HepG2 (cell line): ENCODE data around the gene PSMB11. TPM values are rescaled to one million over a fixed set of nuclear protein-coding genes. Genes with fewer than 3 reads are reported as not detected.

Experiments
- ADNP ChIP-seq: sonication (generic); formaldehyde crosslinking; IDR thresholded peaks from 2 replicates; pipeline ENCODE4 v1.4.0; 2020; ENCODE audit warnings: missing genetic modification reagents
- BCLAF1 ChIP-seq: fragments of 450-650 bp; IDR thresholded peaks from 2 replicates; pipeline ENCODE4 v1.6.1; 2017; ENCODE audit warnings: mild to moderate bottlenecking
- CCDC6 ChIP-seq: sonication (generic); formaldehyde crosslinking; IDR thresholded peaks from 2 replicates; pipeline ENCODE4 v1.8.1; 2022; ENCODE audit warnings: mild to moderate bottlenecking, missing genetic modification reagents, moderate library complexity
- HES4 ChIP-seq: sonication (generic); formaldehyde crosslinking; IDR thresholded peaks from 2 replicates; pipeline ENCODE4 v1.9.0; 2021; ENCODE audit warnings: mild to moderate bottlenecking, missing genetic modification reagents, borderline replicate concordance
- HNRNPLL ChIP-seq: fragments of 200-400 bp; formaldehyde crosslinking; IDR thresholded peaks from 2 replicates; pipeline ENCODE4 v1.6.1; 2017; ENCODE audit warnings: mild to moderate bottlenecking, low read depth, low read length; ENCODE audit not compliant: poor library complexity, severe bottlenecking
- HOXA9 ChIP-seq: sonication (generic); formaldehyde crosslinking; IDR thresholded peaks from 2 replicates; pipeline ENCODE4 v1.8.1; 2022; ENCODE audit warnings: missing genetic modification reagents, mild to moderate bottlenecking, moderate library complexity, borderline replicate concordance
- KAT2B ChIP-seq: fragments of 150-350 bp; IDR thresholded peaks from 2 replicates; pipeline ENCODE4 v1.6.1; 2014; ENCODE audit warnings: low read depth, low read length, borderline replicate concordance
- KLF15 ChIP-seq: sonication (generic); formaldehyde crosslinking; IDR thresholded peaks from 2 replicates; pipeline ENCODE4 v1.8.1; 2023; ENCODE audit warnings: borderline replicate concordance, mild to moderate bottlenecking, inconsistent platforms, missing genetic modification reagents, mixed read lengths
- LCORL ChIP-seq, 2 experiments: fragments of 450-650 bp in 1 of 2; sonication (generic) in 1 of 2; formaldehyde crosslinking in 1 of 2; IDR thresholded peaks; 2 replicates each; pipeline versions ENCODE4 v1.5.0 to v1.6.1; 2017 to 2020; ENCODE audit warnings: antibody characterized with exemption in 1 of 2, missing genetic modification reagents in 1 of 2
- PHF20 ChIP-seq: sonication (generic); formaldehyde crosslinking; IDR thresholded peaks from 2 replicates; pipeline ENCODE4 v1.5.0; 2020; ENCODE audit warnings: mild to moderate bottlenecking, missing genetic modification reagents
- SMAD1 ChIP-seq: sonication (generic); formaldehyde crosslinking; IDR thresholded peaks from 2 replicates; pipeline ENCODE4 v1.4.0; 2020; ENCODE audit warnings: missing genetic modification reagents, low read depth, mild to moderate bottlenecking, borderline replicate concordance
- TAF15 ChIP-seq: fragments of 200-400 bp; formaldehyde crosslinking; IDR thresholded peaks from one replicate; pipeline ENCODE4 v1.6.1; 2018; ENCODE audit warnings: mild to moderate bottlenecking, low read depth, low read length; ENCODE audit not compliant: poor library complexity, severe bottlenecking
- ZC3H4 ChIP-seq: sonication (generic); formaldehyde crosslinking; IDR thresholded peaks from 2 replicates; pipeline ENCODE4 v1.4.0; 2020; ENCODE audit warnings: missing genetic modification reagents, borderline replicate concordance
- ZFY ChIP-seq: sonication (generic); formaldehyde crosslinking; IDR thresholded peaks from 2 replicates; pipeline ENCODE4 v1.4.0; 2020; ENCODE audit warnings: missing genetic modification reagents
- ZNF235 ChIP-seq: sonication (generic); formaldehyde crosslinking; IDR thresholded peaks from 2 replicates; pipeline ENCODE4 v1.8.1; 2023; ENCODE audit warnings: mild to moderate bottlenecking, missing genetic modification reagents, borderline replicate concordance
- ZNF274 ChIP-seq: sonication (generic); formaldehyde crosslinking; IDR thresholded peaks from 2 replicates; pipeline ENCODE4 v1.5.1; 2020; ENCODE audit warnings: mild to moderate bottlenecking, missing genetic modification reagents
- ZNF282 ChIP-seq: fragments of 450-650 bp; IDR thresholded peaks from 2 replicates; pipeline ENCODE4 v1.6.1; 2018; ENCODE audit not compliant: partially characterized antibody
- ZNF839 ChIP-seq: sonication (generic); formaldehyde crosslinking; IDR thresholded peaks from 2 replicates; pipeline ENCODE4 v1.4.0; 2020; ENCODE audit warnings: missing genetic modification reagents, mild to moderate bottlenecking, borderline replicate concordance
- ZNF878 ChIP-seq: sonication (generic); formaldehyde crosslinking; IDR thresholded peaks from 2 replicates; pipeline ENCODE4 v1.8.1; 2023; ENCODE audit warnings: mild to moderate bottlenecking, missing genetic modification reagents, moderate library complexity
- polyA plus RNA-seq, 8 experiments: library from polyadenylated mRNA; depleted of rRNA in 3 of 8; stranded (reverse) in 7 of 8; unstranded in 1 of 8; fragments of >200 nt; fragmentation: Illumina TruSeq in 4 of 8; extraction: Trizol in 4 of 8; gene quantifications; 2 replicates each; pipeline versions ENCODE4 v1.2.1 to v1.2.3, GENCODE V29; 2011 to 2016; ENCODE audit warnings: low read depth in 4 of 8, missing spikeins in 1 of 8, mixed read lengths in 1 of 8; ENCODE audit not compliant: insufficient read depth in 1 of 8
- total RNA-seq, 5 experiments: library from RNA; depleted of rRNA; stranded (reverse); fragments of >200 nt; fragmentation: Illumina TruSeq; extraction: Trizol; gene quantifications; 2 replicates each; pipeline ENCODE4 v1.2.3, GENCODE V29; 2016; ENCODE audit warnings: low read depth in 1 of 5
- TF ChIP-seq, protein P1 (sequence below): sonication (generic); formaldehyde crosslinking; IDR thresholded peaks from 2 replicates; pipeline ENCODE4 v1.4.0; 2020; ENCODE audit warnings: missing genetic modification reagents
- TF ChIP-seq, protein P2 (sequence below): sonication (generic); formaldehyde crosslinking; conservative IDR thresholded peaks from 2 replicates; pipeline ENCODE4 v1.4.0; 2020; ENCODE audit warnings: missing genetic modification reagents

The PSMB11 gene
- total and polyA plus RNA-seq, 2 of the 13 experiments (the other 11 are each of a cell fraction or from before 2014, with no cell fraction given), result not detected

DNA sequence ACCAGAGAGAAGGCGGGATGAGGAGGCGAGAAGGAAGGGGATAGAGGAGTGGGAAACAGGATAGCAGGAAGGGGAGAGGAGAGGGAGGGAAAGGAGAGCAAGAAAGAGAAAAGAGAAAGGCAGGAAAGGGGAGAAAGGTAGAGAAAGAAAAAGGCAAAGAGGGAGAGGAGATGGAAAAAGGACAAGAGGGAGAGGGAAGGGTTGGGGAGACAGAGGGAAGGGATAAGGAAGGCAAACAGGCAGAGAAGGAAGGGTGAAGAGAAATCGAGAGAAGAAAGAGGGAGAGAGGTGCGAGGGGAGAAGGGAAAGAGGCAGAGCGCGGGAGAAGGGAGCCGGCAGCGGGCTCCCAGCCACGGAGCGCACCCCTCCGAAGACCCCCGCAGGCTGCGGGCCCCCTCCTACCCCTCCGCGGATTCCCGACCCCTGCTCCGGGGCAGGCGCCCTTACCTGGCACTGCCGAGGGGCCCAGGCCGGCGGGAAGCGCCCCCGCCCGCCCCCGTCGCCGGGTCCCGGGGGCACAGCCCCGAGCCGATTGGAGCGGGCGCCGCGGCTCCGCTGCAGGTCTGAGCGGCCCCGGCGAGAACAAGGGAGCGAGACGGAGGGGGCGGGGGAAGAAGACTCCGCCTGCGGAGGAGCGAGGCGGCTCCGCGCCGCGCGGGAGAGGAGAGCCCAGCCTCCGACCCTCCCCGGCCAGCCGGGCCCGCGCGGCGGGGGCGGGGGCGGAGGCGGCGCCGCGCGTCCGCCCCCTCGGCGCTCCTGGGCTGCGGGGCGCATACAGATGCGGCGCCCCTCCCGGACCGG lies 15.1 kb downstream of the PSMB11 start, which contains the start of gene CDH24 (continued):
- TF ChIP-seq BCLAF1 (no peak), KAT2B (no peak), HOXA9 (peak; percentile 11; the same call in 1 of the 2 replicates), PHF20 (CRISPR knock-in tag) (no peak), ZFY (no peak), LCORL (IDR thresholded peaks at IDR 0.05) (peak; percentile 63; the same call in 1 of the 2 replicates), LCORL (CRISPR knock-in tag; IDR thresholded peaks at IDR 0.05) (no peak; the same call in 1 of the 2 replicates), ZNF235 (CRISPR knock-in tag) (no peak; the same call in 1 of the 2 replicates), ZC3H4 (CRISPR knock-in tag) (no peak), ZNF839 (no peak), ZNF878 (CRISPR knock-in tag) (no peak), ZNF274 (CRISPR knock-in tag) (no peak), HES4 (CRISPR knock-in tag) (no peak; the same call in 1 of the 2 replicates), CCDC6 (CRISPR knock-in tag) (peak; percentile 16; the same call in 1 of the 2 replicates), HNRNPLL (peak; percentile 14), TAF15 (peak; percentile 63), ZNF282 (peak; percentile 88), SMAD1 (CRISPR knock-in tag) (no peak), KLF15 (no peak; the same call in 1 of the 2 replicates), ADNP (CRISPR knock-in tag) (no peak)
- TF ChIP-seq, protein P1, sequence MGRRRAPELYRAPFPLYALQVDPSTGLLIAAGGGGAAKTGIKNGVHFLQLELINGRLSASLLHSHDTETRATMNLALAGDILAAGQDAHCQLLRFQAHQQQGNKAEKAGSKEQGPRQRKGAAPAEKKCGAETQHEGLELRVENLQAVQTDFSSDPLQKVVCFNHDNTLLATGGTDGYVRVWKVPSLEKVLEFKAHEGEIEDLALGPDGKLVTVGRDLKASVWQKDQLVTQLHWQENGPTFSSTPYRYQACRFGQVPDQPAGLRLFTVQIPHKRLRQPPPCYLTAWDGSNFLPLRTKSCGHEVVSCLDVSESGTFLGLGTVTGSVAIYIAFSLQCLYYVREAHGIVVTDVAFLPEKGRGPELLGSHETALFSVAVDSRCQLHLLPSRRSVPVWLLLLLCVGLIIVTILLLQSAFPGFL (CRISPR knock-in tag), result 0 out of 2 replicates have a peak, but pooled peaks have one; percentile 77
- TF ChIP-seq, protein P2, sequence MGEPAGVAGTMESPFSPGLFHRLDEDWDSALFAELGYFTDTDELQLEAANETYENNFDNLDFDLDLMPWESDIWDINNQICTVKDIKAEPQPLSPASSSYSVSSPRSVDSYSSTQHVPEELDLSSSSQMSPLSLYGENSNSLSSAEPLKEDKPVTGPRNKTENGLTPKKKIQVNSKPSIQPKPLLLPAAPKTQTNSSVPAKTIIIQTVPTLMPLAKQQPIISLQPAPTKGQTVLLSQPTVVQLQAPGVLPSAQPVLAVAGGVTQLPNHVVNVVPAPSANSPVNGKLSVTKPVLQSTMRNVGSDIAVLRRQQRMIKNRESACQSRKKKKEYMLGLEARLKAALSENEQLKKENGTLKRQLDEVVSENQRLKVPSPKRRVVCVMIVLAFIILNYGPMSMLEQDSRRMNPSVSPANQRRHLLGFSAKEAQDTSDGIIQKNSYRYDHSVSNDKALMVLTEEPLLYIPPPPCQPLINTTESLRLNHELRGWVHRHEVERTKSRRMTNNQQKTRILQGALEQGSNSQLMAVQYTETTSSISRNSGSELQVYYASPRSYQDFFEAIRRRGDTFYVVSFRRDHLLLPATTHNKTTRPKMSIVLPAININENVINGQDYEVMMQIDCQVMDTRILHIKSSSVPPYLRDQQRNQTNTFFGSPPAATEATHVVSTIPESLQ, result no peak
